Neural cell (in vitro differentiated cells): ENCODE results near the gene RP9.

Experiments used
- CTCF ChIP-seq: fragments of 450-650 bp; IDR thresholded peaks from 2 replicates; pipeline ENCODE4 v1.5.1; 2014; ENCODE audit warnings: antibody characterized with exemption, mild to moderate bottlenecking, moderate library complexity; ENCODE audit not compliant: poor library complexity, severe bottlenecking
- EP300 ChIP-seq: fragments of 450-650 bp; conservative IDR thresholded peaks from 2 replicates; pipeline ENCODE4 v1.6.1; 2014; ENCODE audit warnings: antibody characterized with exemption, mild to moderate bottlenecking, moderate library complexity; ENCODE audit not compliant: poor library complexity, severe bottlenecking
- RAD21 ChIP-seq: fragments of 450-650 bp; conservative IDR thresholded peaks from 2 replicates; pipeline ENCODE4 v1.6.1; 2014; ENCODE audit warnings: antibody characterized with exemption, mild to moderate bottlenecking, moderate library complexity
- SMC3 ChIP-seq: fragments of 450-650 bp; conservative IDR thresholded peaks from 2 replicates; pipeline ENCODE4 v1.6.1; 2014; ENCODE audit warnings: antibody characterized with exemption, mild to moderate bottlenecking, moderate library complexity; ENCODE audit not compliant: poor library complexity
- TAF1 ChIP-seq: IDR thresholded peaks from 2 replicates; pipeline ENCODE4 v1.6.1; 2012; ENCODE audit warnings: low read depth

DNA sequence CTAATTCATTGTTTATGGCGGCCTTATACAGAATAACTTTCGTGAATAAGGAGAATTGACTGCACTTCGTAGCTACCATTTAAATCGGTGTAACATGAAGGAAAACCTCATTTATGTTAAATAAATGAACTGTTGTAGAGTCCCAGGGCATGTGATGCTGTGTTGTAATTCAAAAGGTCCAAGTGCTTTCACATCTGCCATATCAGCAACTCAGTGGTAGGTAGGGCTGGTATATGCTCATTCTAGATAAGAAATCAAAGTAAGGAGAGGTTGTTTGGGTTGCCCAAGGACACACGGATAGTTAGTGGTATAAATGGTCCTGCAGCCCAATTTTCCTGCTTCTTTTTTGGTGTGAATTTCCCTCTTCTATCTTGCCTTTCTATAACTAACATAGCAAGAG is 36.0 kb upstream of the RP9 start:
- TF ChIP-seq CTCF: no peak
- TF ChIP-seq RAD21: no peak
- no peak for TF ChIP-seq TAF1
- TF ChIP-seq SMC3: no peak
- no peak for TF ChIP-seq EP300
